Activated naive CD4-positive, alpha-beta T cell treated with anti-CD3 and anti-CD28 coated beads, Interleukin-2, amount 50 U/mL, for 72 hours (primary cell): Measurements from ENCODE around the gene B2M. TPM values are rescaled to one million over a fixed set of nuclear protein-coding genes. Genes with fewer than 3 reads are reported as not detected.
A peak's percentile ranks its signal among the peaks of the same experiment; 100 is the strongest.
"Not testable (repeated sequence)": the region's sequence is repeated elsewhere in the genome, so short reads cannot be mapped to it uniquely, and the experiment has no call there.

Source experiments
- ATAC-seq, 2 donors: fragments of 150-1000 bp; cut with Tn5 transposase; 2 replicates each; pipeline ENCODE4 v1.10.0; 2021; ENCODE audit warnings: mild to moderate bottlenecking in 2 of 2, moderate library complexity in 2 of 2
- DNase-seq, 2 donors: peaks; one replicate each; pipeline ENCODE4 v3.0.0; 2021 to 2022; ENCODE audit warnings: low spot score in 2 of 2
- H3K27ac Mint-ChIP-seq, 2 donors: one replicate each; pipeline ENCODE4 v1.8.0; 2022; ENCODE audit warnings: mild to moderate bottlenecking in 2 of 2, mixed read lengths in 2 of 2
- H3K36me3 Mint-ChIP-seq, 2 donors: one replicate each; pipeline ENCODE4 v1.8.0; 2022; ENCODE audit warnings: mixed read lengths in 2 of 2
- H3K9me3 Mint-ChIP-seq, 2 donors: one replicate each; pipeline ENCODE4 v1.8.0; 2022; ENCODE audit warnings: mixed read lengths in 2 of 2
- total RNA-seq, 2 donors: library from RNA; stranded (reverse); gene quantifications; one replicate each; pipeline ENCODE4 v1.2.3, GENCODE V29; 2022

Gene B2M
- total RNA-seq, 2 donors from 2014 or later: 4,139 to 6,333 TPM

GRCh38 chr15:44729408-44730127 is 18.3 kb downstream of the B2M start:
- H3K36me3 Mint-ChIP-seq: peaks cover 28 to 35% of the 10 kb centered on the region in 2 donors
- H3K27ac Mint-ChIP-seq: peak overlapping the region; percentile 100
- no peaks in the 10 kb centered on the region for H3K9me3 Mint-ChIP-seq
- DNase-seq: no peak
- ATAC-seq: no peak

- ATAC-seq (peak in 1 of 2 donors; percentile 19), DNase-seq (no peak)
- H3K9me3 Mint-ChIP-seq: no peaks in the 10 kb centered on the region
- H3K27ac Mint-ChIP-seq: peak overlapping the region; percentile 93 to 98
- peaks cover 20 to 25% of the 10 kb centered on the region in 2 donors for H3K36me3 Mint-ChIP-seq
Measured at GRCh38 chr15:44734839-44735481, 23.6 kb downstream of the B2M start.

DNA sequence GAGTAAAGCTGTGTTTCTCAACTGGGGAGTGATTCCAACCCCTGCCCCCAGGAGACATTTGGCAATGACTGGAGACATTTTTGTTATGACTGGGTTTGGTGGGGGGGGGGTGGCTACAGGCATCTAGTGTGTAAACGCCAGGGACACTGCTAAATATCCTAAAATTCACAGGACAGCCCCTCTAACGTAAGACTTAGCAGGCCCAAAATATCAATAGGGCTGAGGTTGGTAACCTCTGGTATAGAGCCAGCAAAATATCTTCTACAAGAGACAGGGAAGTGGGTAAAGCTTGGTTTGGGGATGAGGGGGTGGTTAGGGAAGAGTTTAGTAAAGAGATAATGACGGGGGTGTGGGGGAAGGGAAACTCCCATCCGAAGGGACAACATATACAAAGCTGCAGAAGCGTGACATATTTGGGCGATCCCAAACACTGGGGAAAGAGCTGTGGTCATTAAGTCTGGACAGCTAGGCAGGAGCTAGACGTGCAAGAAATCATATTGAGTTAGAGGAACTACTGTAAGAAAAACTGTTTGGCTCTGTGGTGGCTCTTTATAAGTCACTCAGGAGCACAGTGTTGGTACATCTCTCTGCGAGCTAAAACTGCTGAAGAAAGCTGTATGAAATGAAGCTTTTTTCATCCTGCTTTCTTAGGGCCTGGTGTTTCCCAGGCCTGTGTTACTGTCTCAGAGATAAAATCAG is 24.3 kb downstream of the B2M start:
- peak; percentile 72 for ATAC-seq
- Mint-ChIP-seq H3K27ac (peak overlapping the region; percentile 58 to 98), H3K36me3 (peaks cover 16 to 19% of the 10 kb centered on the region in 2 donors), H3K9me3 (no peaks in the 10 kb centered on the region)
- peak in 1 of 2 donors; percentile 43 for DNase-seq

DNA sequence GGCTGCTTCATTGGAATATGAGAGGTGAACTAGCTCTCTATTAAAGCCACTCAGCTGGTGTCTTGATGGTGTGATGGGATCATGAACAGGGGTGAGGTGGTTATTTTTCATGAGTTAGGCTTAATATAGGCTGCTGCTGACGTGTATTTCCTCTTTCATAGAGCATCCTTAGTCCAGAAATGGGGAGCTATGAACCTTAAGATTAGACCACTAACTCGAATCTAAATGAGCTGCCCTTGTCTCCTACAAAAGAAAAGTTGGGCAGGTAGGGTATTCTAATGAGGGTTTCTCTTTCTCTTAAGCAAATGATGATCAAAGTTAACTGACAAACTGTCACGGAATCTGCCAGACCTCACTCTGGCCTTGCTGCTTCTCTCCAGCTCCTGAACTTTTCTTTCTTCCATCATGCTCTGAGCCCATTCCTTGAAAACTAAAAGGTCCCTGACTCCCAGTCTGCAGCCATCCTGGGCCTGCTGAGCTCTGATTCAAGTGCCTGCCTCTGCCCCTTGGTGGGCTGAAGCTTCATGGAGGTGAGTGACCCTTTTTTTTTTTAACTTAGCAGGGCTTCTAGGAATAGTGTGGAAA is 25.0 kb downstream of the B2M start, which contains the start of gene TRIM69:
TSS of gene TRIM69 (plus strand) at position 348 of the 585 bp plus-strand sequence. CDS start at position 525, 177 bp downstream.
- H3K27ac Mint-ChIP-seq: peak within 1 kb of the TSS; percentile 90 to 98
- ATAC-seq (peak; percentile 41 to 54), DNase-seq (no peak)
- H3K9me3 Mint-ChIP-seq: no peaks in the 10 kb centered on the region
- peaks cover 13 to 16% of the 10 kb centered on the region in 2 donors for H3K36me3 Mint-ChIP-seq

DNA sequence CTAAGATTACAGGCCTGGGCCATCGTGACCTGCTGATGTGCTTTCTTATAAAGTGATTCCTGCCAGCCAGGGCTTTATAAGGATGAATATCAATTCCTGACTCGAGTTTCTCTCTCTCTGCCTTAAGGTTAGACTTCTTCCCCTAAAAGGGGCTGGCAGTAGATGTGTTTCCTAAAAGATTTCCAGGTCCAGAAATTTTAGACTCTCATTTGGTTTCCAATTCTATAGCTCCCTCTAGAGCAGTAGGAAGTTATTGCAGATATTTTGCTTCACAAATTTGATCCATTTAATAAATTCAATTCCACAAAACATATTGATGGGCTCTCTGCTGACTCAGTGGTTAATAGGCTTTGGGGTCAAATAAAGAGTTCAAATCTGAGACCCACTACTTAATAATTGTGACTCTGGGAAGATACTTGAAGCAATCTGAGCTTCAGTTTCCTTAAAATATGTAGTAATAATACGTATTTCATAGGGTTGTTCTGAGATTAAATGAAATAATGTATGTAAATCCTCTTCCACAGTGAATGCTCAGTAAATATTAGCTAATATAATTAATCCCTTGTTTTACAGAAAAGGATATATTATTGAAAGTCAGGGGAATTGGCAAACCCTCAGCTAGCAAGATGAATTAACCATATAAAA is 27.1 kb downstream of the B2M start:
- no peaks in the 10 kb centered on the region for H3K9me3 Mint-ChIP-seq
- H3K27ac Mint-ChIP-seq: peak overlapping the region in 1 of 2 donors; percentile 61
- DNase-seq: no peak
- no peak for ATAC-seq
- no peaks in the 10 kb centered on the region for H3K36me3 Mint-ChIP-seq

DNA sequence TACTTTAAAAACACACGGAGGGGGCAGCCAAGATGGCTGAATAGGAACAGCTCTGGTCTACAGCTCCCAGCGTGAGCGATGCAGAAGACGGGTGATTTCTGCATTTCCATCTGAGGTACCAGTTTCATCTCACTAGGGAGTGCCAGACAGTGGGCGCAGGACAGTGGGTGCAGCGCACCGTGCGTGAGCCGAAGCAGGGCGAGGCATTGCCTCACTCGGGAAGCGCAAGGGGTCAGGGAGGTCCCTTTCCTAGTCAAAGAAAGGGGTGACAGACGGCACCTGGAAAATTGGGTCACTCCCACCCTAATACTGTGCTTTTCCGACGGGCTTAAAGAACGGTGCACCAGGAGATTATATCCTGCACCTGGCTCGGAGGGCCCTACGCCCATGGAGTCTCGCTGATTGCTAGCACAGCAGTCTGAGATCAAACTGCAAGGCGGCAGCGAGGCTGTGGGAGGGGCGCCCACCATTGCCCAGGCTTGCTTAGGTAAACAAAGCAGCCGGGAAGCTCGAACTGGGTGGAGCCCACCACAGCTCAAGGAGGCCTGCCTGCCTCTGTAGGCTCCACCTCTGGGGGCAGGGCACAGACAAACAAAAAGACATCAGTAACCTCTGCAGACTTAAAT is 28.0 kb downstream of the B2M start:
- ATAC-seq, H3K36me3 Mint-ChIP-seq, H3K27ac Mint-ChIP-seq, H3K9me3 Mint-ChIP-seq, DNase-seq: not testable (repeated sequence)

DNA sequence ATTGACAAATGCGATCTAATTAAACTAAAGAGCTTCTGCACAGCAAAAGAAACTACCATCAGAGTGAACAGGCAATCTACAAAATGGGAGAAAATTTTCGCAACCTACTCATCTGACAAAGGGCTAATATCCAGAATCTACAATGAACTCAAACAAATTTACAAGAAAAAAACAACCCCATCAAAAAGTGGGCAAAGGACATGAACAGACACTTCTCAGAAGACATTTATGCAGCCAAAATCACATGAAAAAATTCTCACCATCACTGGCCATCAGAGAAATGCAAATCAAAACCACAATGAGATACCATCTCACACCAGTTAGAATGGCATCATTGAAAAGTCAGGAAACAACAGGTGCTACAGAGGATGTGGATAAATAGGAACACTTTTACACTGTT is 32.1 kb downstream of the B2M start:
- peaks cover 5 to 11% of the 10 kb centered on the region in 2 donors for H3K36me3 Mint-ChIP-seq
- DNase-seq, ATAC-seq, H3K27ac Mint-ChIP-seq, H3K9me3 Mint-ChIP-seq: not testable (repeated sequence)

- H3K27ac Mint-ChIP-seq: no peak overlapping the region
- peaks cover 10 to 52% of the 10 kb centered on the region in 2 donors for H3K36me3 Mint-ChIP-seq
- ATAC-seq (no peak), DNase-seq (no peak)
- H3K9me3 Mint-ChIP-seq: peaks cover 0 to 28% of the 10 kb centered on the region in 2 donors
Measured at GRCh38 chr15:44753345-44753744, 42.0 kb downstream of the B2M start.

- H3K36me3 Mint-ChIP-seq: no peaks in the 10 kb centered on the region
- ATAC-seq (no peak), DNase-seq (no peak)
- H3K27ac Mint-ChIP-seq: no peak overlapping the region
- no peaks in the 10 kb centered on the region for H3K9me3 Mint-ChIP-seq
Measured at GRCh38 chr15:44763187-44763586, 51.9 kb downstream of the B2M start.

DNA sequence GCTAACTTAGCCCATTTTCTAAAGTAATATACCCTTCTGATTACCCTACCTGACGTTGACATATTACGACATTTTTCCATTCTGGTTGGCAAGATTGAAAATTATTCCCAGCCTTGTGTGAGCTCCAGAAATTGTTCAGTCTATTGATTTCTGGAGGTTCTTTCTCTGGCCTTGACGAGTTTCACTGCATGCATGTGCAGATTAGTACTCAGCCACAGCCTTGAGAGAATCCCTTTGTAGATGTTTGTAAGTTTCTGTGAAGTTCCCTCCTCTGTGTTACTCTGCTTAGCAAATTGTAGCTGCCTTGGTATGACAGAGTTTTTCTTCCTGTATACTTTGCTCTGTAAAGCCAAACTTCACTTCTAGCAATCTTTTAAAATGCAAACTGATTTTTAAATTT is 52.5 kb downstream of the B2M start:
- DNase-seq: no peak
- H3K27ac Mint-ChIP-seq: no peak overlapping the region
- H3K36me3 Mint-ChIP-seq: no peaks in the 10 kb centered on the region
- H3K9me3 Mint-ChIP-seq: no peaks in the 10 kb centered on the region
- no peak for ATAC-seq

DNA sequence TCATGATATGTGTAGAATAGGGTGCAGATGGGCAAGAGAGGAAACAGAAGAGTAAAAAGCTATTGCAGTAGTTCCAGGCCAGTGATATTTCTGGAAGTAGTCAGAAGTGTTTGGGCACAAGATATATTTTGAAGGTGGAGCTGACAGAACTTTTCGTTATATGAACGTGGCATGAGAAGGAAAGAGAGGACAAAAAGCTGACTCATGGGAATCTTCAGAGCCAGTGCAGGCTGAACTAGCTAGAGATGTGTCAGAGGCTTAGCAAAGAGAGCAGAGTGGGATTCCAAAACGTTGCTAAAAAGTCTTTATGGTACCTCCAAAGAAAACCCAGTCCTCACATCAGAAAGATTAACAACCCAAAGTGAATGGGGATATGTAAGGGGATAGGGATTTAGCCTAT is 53.7 kb downstream of the B2M start:
- ATAC-seq (no peak), DNase-seq (no peak)
- H3K27ac Mint-ChIP-seq: no peak overlapping the region
- peaks cover under 1% of the 10 kb centered on the region in 2 donors for H3K36me3 Mint-ChIP-seq
- peaks cover 0 to 2% of the 10 kb centered on the region in 2 donors for H3K9me3 Mint-ChIP-seq

Other genes with a start within 250 kb of the B2M start
- gene EIF3J, start 174.4 kb upstream of the B2M start, total RNA-seq: 10 to 100 TPM; 74.8 to 78.0 TPM
- 10 to 100 TPM; 90.9 to 99.3 TPM for gene SPG11, start 47.9 kb upstream of the B2M start, total RNA-seq
- 10 to 100 TPM; 12.4 to 30.7 TPM for gene PATL2, start 194 bp upstream of the B2M start, total RNA-seq
- gene TRIM69, start 25.0 kb downstream of the B2M start, total RNA-seq: 10 to 100 TPM; 60.8 to 68.8 TPM
- gene TERB2, start 245.2 kb downstream of the B2M start, total RNA-seq: not detected